SK-N-SH (cell line): ENCODE measurements around the gene CEP57.

ENCODE experiments used
- CTCF ChIP-seq: fragments of 200-600 bp; sonication (generic); IDR thresholded peaks from 2 replicates; pipeline ENCODE4 v1.6.1; 2017; ENCODE audit warnings: antibody characterized with exemption, mild to moderate bottlenecking, moderate library complexity
- IRF3 ChIP-seq: fragments of 150-350 bp; IDR thresholded peaks from 2 replicates; pipeline ENCODE4 v1.6.1; 2016; ENCODE audit warnings: mild to moderate bottlenecking, low read depth, low read length
- JUND ChIP-seq: IDR thresholded peaks from 2 replicates; pipeline ENCODE4 v1.4.0; 2012
- MAX ChIP-seq: IDR thresholded peaks from 2 replicates; pipeline ENCODE4 v1.4.0; 2012; ENCODE audit warnings: low read depth

GRCh38 chr11:95800438-95800837, 10.1 kb downstream of the CEP57 start:
- TF ChIP-seq CTCF (no peak), IRF3 (no peak), MAX (no peak), JUND (no peak)
